H1 (cell line): ENCODE measurements around the gene BRIP1. TPM values are rescaled to one million over a fixed set of nuclear protein-coding genes. Genes with fewer than 3 reads are reported as not detected.

Experiments used
- CTCF ChIA-PET: fragments of 300-600 bp; sonication (Branson Sonifier 250); formaldehyde crosslinking; loops from one replicate; lab custom pipeline; 2021; ENCODE audit not compliant: partially characterized antibody; lab: Charles Lee
- POLR2A ChIA-PET: fragments of 300-600 bp; sonication (Branson Sonifier 250); formaldehyde crosslinking; loops from one replicate; lab custom pipeline; 2021; ENCODE audit warnings: inconsistent platforms; ENCODE audit not compliant: partially characterized antibody; lab: Charles Lee
- DNase-seq, 2 experiments: peaks; one replicate each; pipeline versions ENCODE4 v3.0.0 to v3.0.0-alpha.2; 2010 to 2022; ENCODE audit warnings: low spot score in 2 of 2, low read depth in 1 of 2, mixed read lengths in 1 of 2
- FAIRE-seq: peaks from 2 replicates; lab custom pipeline; 2011; peaks lifted over from hg19 to GRCh38; lab: Jason Lieb, UNC
- H2AFZ ChIP-seq: 2 replicates; pipeline ENCODE4 v1.8.1; 2012; ENCODE audit warnings: low read length, inconsistent platforms
- H2AK5ac ChIP-seq: 2 replicates; pipeline ENCODE4 v1.6.1; 2013; ENCODE audit warnings: low read depth, low read length
- H2BK120ac ChIP-seq: replicated peaks from 2 replicates; pipeline ENCODE3; 2013; ENCODE audit warnings: low read depth, low read length, inconsistent platforms
- H2BK12ac ChIP-seq: 2 replicates; pipeline ENCODE4 v1.6.1; 2013; ENCODE audit warnings: low read depth, low read length
- H2BK15ac ChIP-seq: 2 replicates; pipeline ENCODE4 v1.6.1; 2013; ENCODE audit warnings: low read length
- H2BK20ac ChIP-seq: 2 replicates; pipeline ENCODE4 v1.6.1; 2013; ENCODE audit warnings: low read length
- H2BK5ac ChIP-seq: 2 replicates; pipeline ENCODE4 v1.6.1; 2013; ENCODE audit warnings: low read depth, low read length
- H3K14ac ChIP-seq: 2 replicates; pipeline ENCODE4 v1.6.1; 2013; ENCODE audit warnings: inconsistent platforms; ENCODE audit not compliant: insufficient read length
- H3K18ac ChIP-seq: 2 replicates; pipeline ENCODE4 v1.6.1; 2013; ENCODE audit warnings: low read length; ENCODE audit errors: extremely low read depth
- H3K23ac ChIP-seq: 2 replicates; pipeline ENCODE4 v1.6.1; 2013; ENCODE audit warnings: inconsistent platforms; ENCODE audit not compliant: insufficient read length
- H3K23me2 ChIP-seq: 2 replicates; pipeline ENCODE4 v1.6.1; 2013; ENCODE audit warnings: low read depth, low read length
- H3K27ac ChIP-seq: 2 replicates; pipeline ENCODE4 v1.6.1; 2011; ENCODE audit warnings: low read depth, low read length, inconsistent platforms
- H3K27me3 ChIP-seq, 4 experiments: replicated peaks in 1 of 4; 1 replicate in 1 of 4; 2 replicates in 3 of 4; pipeline versions ENCODE4 v1.6.1 to v1.8.1; 2011 to 2013; ENCODE audit warnings: low read length in 3 of 4, mild to moderate bottlenecking in 3 of 4, inconsistent platforms in 2 of 4, mixed read lengths in 2 of 4, moderate library complexity in 1 of 4; ENCODE audit not compliant: control insufficient read depth in 3 of 4, insufficient read depth in 3 of 4; ENCODE audit errors: extremely low read depth in 1 of 4
- H3K36me3 ChIP-seq, 4 experiments: 2 replicates each; pipeline versions ENCODE4 v1.6.1 to v1.8.1; 2011 to 2013; ENCODE audit warnings: mild to moderate bottlenecking in 4 of 4, low read length in 3 of 4, moderate library complexity in 2 of 4, control low read depth in 1 of 4, inconsistent platforms in 1 of 4; ENCODE audit not compliant: insufficient read depth in 4 of 4, control insufficient read depth in 2 of 4
- H3K4ac ChIP-seq: replicated peaks from 2 replicates; pipeline ENCODE3; 2013; ENCODE audit warnings: low read length, low read depth, mixed read lengths, inconsistent platforms; ENCODE audit not compliant: insufficient read length
- H3K4me1 ChIP-seq, 4 experiments: replicated peaks in 1 of 4; 1 replicate in 1 of 4; 2 replicates in 3 of 4; pipeline versions ENCODE4 v1.6.1 to v1.8.1; 2011 to 2013; ENCODE audit warnings: low read length in 3 of 4, inconsistent platforms in 2 of 4, mixed read lengths in 1 of 4; ENCODE audit not compliant: insufficient read depth in 4 of 4, control insufficient read depth in 3 of 4
- H3K4me2 ChIP-seq, 2 experiments: 2 replicates each; pipeline versions ENCODE4 v1.6.1 to v1.8.1; 2011 to 2013; ENCODE audit warnings: low read depth in 2 of 2, low read length in 2 of 2, control low read depth in 1 of 2, inconsistent platforms in 1 of 2, mild to moderate bottlenecking in 1 of 2; ENCODE audit not compliant: insufficient read depth in 1 of 2
- H3K4me3 ChIP-seq, 4 experiments: fragments of 200-600, 300-600 bp in 1 of 4; sonication (generic), shearing (Covaris generic), sonication (Bioruptor Twin) in 1 of 4; 2 replicates each; pipeline versions ENCODE4 v1.5.1 to v1.8.1; 2011 to 2016; ENCODE audit warnings: low read length in 4 of 4, low read depth in 3 of 4, control low read depth in 2 of 4, inconsistent platforms in 2 of 4, mild to moderate bottlenecking in 2 of 4, mixed read lengths in 1 of 4, moderate library complexity in 1 of 4; ENCODE audit not compliant: insufficient read depth in 2 of 4; ENCODE audit errors: extremely low read depth in 1 of 4
- H3K56ac ChIP-seq: replicated peaks from 2 replicates; pipeline ENCODE3; 2013; ENCODE audit warnings: low read depth, mild to moderate bottlenecking, mixed read lengths, low read length, inconsistent platforms; ENCODE audit not compliant: insufficient read length
- H3K79me1 ChIP-seq: 2 replicates; pipeline ENCODE4 v1.6.1; 2013; ENCODE audit warnings: low read depth, low read length, control low read depth
- H3K79me2 ChIP-seq, 2 experiments: 2 replicates each; pipeline versions ENCODE4 v1.6.1 to v1.8.1; 2012 to 2013; ENCODE audit warnings: low read length in 2 of 2, mild to moderate bottlenecking in 2 of 2, inconsistent platforms in 1 of 2; ENCODE audit not compliant: insufficient read depth in 2 of 2, control insufficient read depth in 1 of 2
- H3K9ac ChIP-seq, 4 experiments: replicated peaks in 1 of 4; 1 replicate in 1 of 4; 2 replicates in 3 of 4; pipeline versions ENCODE4 v1.6.1 to v1.8.1; 2011 to 2013; ENCODE audit warnings: low read depth in 3 of 4, low read length in 3 of 4, control low read depth in 2 of 4, mild to moderate bottlenecking in 2 of 4, moderate library complexity in 2 of 4, inconsistent platforms in 1 of 4; ENCODE audit errors: extremely low read depth in 1 of 4
- H3K9me3 ChIP-seq, 2 experiments: 2 replicates each; pipeline versions ENCODE4 v1.6.1 to v1.8.1; 2012 to 2013; ENCODE audit warnings: mild to moderate bottlenecking in 2 of 2, moderate library complexity in 2 of 2, control low read depth in 1 of 2, inconsistent platforms in 1 of 2, low read depth in 1 of 2, low read length in 1 of 2, mixed read lengths in 1 of 2; ENCODE audit not compliant: insufficient read depth in 2 of 2
- H4K20me1 ChIP-seq, 2 experiments: replicated peaks in 1 of 2; 2 replicates each; pipeline versions ENCODE3 to v1.8.1; 2011 to 2013; ENCODE audit warnings: inconsistent platforms in 2 of 2, low read length in 2 of 2, mild to moderate bottlenecking in 1 of 2; ENCODE audit not compliant: insufficient read depth in 2 of 2, control insufficient read depth in 1 of 2
- H4K5ac ChIP-seq: 2 replicates; pipeline ENCODE4 v1.6.1; 2013; ENCODE audit warnings: low read length, low read depth, mixed read lengths, inconsistent platforms; ENCODE audit not compliant: insufficient read length
- H4K8ac ChIP-seq: 2 replicates; pipeline ENCODE4 v1.8.0; 2013; ENCODE audit warnings: mild to moderate bottlenecking, moderate library complexity, low read length, inconsistent platforms; ENCODE audit not compliant: insufficient read depth; ENCODE audit errors: extremely low read depth
- H4K91ac ChIP-seq: replicated peaks from 2 replicates; pipeline ENCODE3; 2013; ENCODE audit warnings: low read length, mixed read lengths, inconsistent platforms; ENCODE audit not compliant: insufficient read length
- CTBP2 ChIP-seq: IDR thresholded peaks from 2 replicates; pipeline ENCODE4 v1.7.0; 2011; ENCODE audit warnings: borderline replicate concordance, mild to moderate bottlenecking, moderate library complexity, mixed read lengths, low read length; ENCODE audit not compliant: insufficient read depth, insufficient read length
- EZH2 ChIP-seq: fragments of 200-600 bp; sonication (generic); IDR thresholded peaks from 2 replicates; pipeline ENCODE4 v1.7.1; 2012; ENCODE audit warnings: low read depth, mild to moderate bottlenecking, moderate library complexity, low read length, inconsistent platforms; ENCODE audit not compliant: severe bottlenecking
- PHF8 ChIP-seq: fragments of 200-600 bp; sonication (generic); conservative IDR thresholded peaks from 2 replicates; pipeline ENCODE4 v1.7.1; 2012; ENCODE audit warnings: low read depth, mild to moderate bottlenecking, inconsistent platforms, low read length, moderate library complexity
- RXRA ChIP-seq: IDR thresholded peaks from 2 replicates; pipeline ENCODE4 v1.6.1; 2011; ENCODE audit warnings: low read depth, mild to moderate bottlenecking, low read length, moderate library complexity; ENCODE audit not compliant: insufficient read depth
- TCF12 ChIP-seq: IDR thresholded peaks from 2 replicates; pipeline ENCODE4 v1.6.1; 2011; ENCODE audit warnings: low read depth, mild to moderate bottlenecking, low read length
- TEAD4 ChIP-seq: IDR thresholded peaks from 2 replicates; pipeline ENCODE4 v1.6.1; 2012; ENCODE audit warnings: low read depth, low read length, inconsistent platforms, mixed read lengths
- WGBS, 2 experiments: shearing (Covaris generic) in 1 of 2; methylation state at CpG; one replicate each; pipeline versions ENCODE4 v1.1.6 to v1.1.7; 2013 to 2015; ENCODE audit warnings: low lambda C conversion rate in 2 of 2, mixed read lengths in 2 of 2, inconsistent platforms in 1 of 2, low coverage in 1 of 2, missing lambda C conversion rate in 1 of 2; ENCODE audit not compliant: insufficient replicate concordance in 2 of 2, insufficient coverage in 1 of 2, insufficient read length in 1 of 2; ENCODE audit errors: extremely low coverage in 1 of 2, missing lambda C conversion rate in 1 of 2; 5-methylcytosine and 5-hydroxymethylcytosine counted together
- polyA plus RNA-seq, 7 experiments: library from polyadenylated mRNA; depleted of rRNA in 3 of 7; stranded (reverse) in 5 of 7; unstranded in 2 of 7; fragments of >200 nt in 5 of 7; fragments of 200-250 nt in 2 of 7; gene quantifications; 1 replicate in 5 of 7; 2 replicates in 1 of 7; 4 replicates in 1 of 7; pipeline versions ENCODE4 v1.2.1 to v1.2.3, GENCODE V29; 2011 to 2013; ENCODE audit warnings: missing spikeins in 2 of 7, mixed read lengths in 2 of 7
- total RNA-seq: library from RNA; stranded (reverse); fragmentation: NEBNext Ultra II Directional; extraction: Animal tissue kit (Norgen Biotek cat#: 25700); gene quantifications from 2 replicates; pipeline ENCODE4 v1.2.1, GENCODE V29; 2021

BRIP1 gene
- total and polyA plus RNA-seq, 2 of the 8 experiments (the other 6 are each of a cell fraction or from before 2014, with no cell fraction given): 5.8 to 19.2 TPM

DNA sequence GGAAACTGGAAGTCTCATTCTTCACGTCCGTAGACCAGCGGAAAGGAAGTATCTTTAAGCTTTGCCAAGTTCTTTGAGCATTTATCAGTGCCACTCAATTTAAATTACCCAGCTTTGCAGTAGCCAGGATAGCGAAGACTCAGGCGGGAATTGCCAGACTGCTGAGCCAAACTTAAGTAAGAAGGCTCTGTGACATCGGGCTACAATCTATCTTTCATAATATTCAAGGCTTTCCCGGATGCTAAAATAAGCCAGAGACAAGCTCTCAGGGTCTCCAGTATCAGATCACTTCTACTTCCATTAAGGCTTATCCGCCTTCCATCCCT, 436 bp upstream of the BRIP1 start:
- Histone ChIP-seq H3K9ac (peak overlapping the region; percentile 36 to 89 (median 62)), H2AK5ac (no peak overlapping the region), H4K20me1 (no peaks in the 10 kb centered on the region), H2BK5ac (no peak overlapping the region), H3K27me3 (peaks cover 0 to 1% (median 0%) of the 10 kb centered on the region in 4 experiments; a peak in 1 of 7 replicates), H2BK15ac (no peak overlapping the region), H2BK20ac (no peak overlapping the region), H3K4ac (no peak overlapping the region), H3K56ac (no peak overlapping the region), H3K23ac (no peak overlapping the region), H2BK120ac (no peak overlapping the region), H4K8ac (no peak overlapping the region), H3K9me3 (no peaks in the 10 kb centered on the region), H2BK12ac (no peak overlapping the region), H3K27ac (peak overlapping the region; percentile 67; the same call in 1 of the 2 replicates), H3K79me2 (peaks cover 0 to 25% of the 10 kb centered on the region in 2 experiments; a peak in 3 of 4 replicates), H2AFZ (peak overlapping the region; percentile 100), H3K23me2 (no peaks in the 10 kb centered on the region)
- WGBS, 2 experiments: 11% methylated on average over 8 of the region's 8 CpGs; no CpG with 5 or more reads in 1 of the 2 experiments
- CTCF ChIA-PET: interaction anchor here (0.6 kb wide), 1 partner anchor 353 kb away, joined by 3 read pairs; no protein-coding TSS in a partner anchor
- TF ChIP-seq CTBP2 (no peak), PHF8 (0 out of 2 replicates have a peak, but pooled peaks have one; percentile 6), EZH2 (no peak), RXRA (no peak), TCF12 (no peak), TEAD4 (no peak)
- TF ChIP-seq, all 59 proteins: peak for 1
- peak overlapping the region; percentile 90 to 94 (median 91) for H3K4me3 ChIP-seq
- peak in 1 of 2 experiments; percentile 48 for DNase-seq
- peak overlapping the region; percentile 67 to 68 for H3K4me2 ChIP-seq
- no peak overlapping the region for H3K18ac ChIP-seq
- H4K91ac ChIP-seq: no peak overlapping the region
- H3K14ac ChIP-seq: no peak overlapping the region
- POLR2A ChIA-PET: interaction anchor here (0.7 to 1.7 kb wide), 11 partner anchors 9 to 189 kb away, joined by 3 to 5 read pairs (median 3); no protein-coding TSS in a partner anchor
- H3K79me1 ChIP-seq: no peaks in the 10 kb centered on the region
- peaks cover 0 to 28% (median 7%) of the 10 kb centered on the region in 4 experiments; a peak in 5 of 8 replicates for H3K36me3 ChIP-seq
- no peak overlapping the region for H4K5ac ChIP-seq
- H3K4me1 ChIP-seq: peaks cover 0 to 4% (median 0%) of the 10 kb centered on the region in 4 experiments; a peak in 2 of 7 replicates
- FAIRE-seq: no peak
